Activated naive CD8-positive, alpha-beta T cell treated with anti-CD3 and anti-CD28 coated beads, Interleukin-2, amount 10 ng/mL, durations not matched to agents 7 days and 5 days (primary cell): ENCODE measurements around the gene KMT2B. TPM values are rescaled to one million over a fixed set of nuclear protein-coding genes. Genes with fewer than 3 reads are reported as not detected.
A peak's percentile ranks its signal among the peaks of the same experiment; 100 is the strongest.
"Not testable (repeated sequence)": the region's sequence is repeated elsewhere in the genome, so short reads cannot be mapped to it uniquely, and the experiment has no call there.

ENCODE experiments used
- ATAC-seq: fragments of 150-1000 bp; cut with Tn5 transposase; one replicate; pipeline ENCODE4 v1.10.0; 2021; ENCODE audit warnings: low read depth, moderate library complexity
- POLR2A ChIA-PET: fragments of 350-600 bp; sonication (Branson Sonifier 250); formaldehyde crosslinking; loops from one replicate; lab custom pipeline; 2021; ENCODE audit warnings: antibody characterized with exemption; lab: Charles Lee
- DNase-seq: peaks from one replicate; pipeline ENCODE4 v3.0.0; 2021
- H3K27ac Mint-ChIP-seq: one replicate; pipeline ENCODE4 v1.8.0; 2022; ENCODE audit warnings: mild to moderate bottlenecking, mixed read lengths
- H3K27me3 Mint-ChIP-seq: one replicate; pipeline ENCODE4 v1.8.0; 2022; ENCODE audit warnings: mild to moderate bottlenecking, moderate library complexity, mixed read lengths
- H3K36me3 Mint-ChIP-seq: one replicate; pipeline ENCODE4 v1.8.0; 2021; ENCODE audit warnings: mild to moderate bottlenecking, mixed read lengths
- H3K4me1 Mint-ChIP-seq: one replicate; pipeline ENCODE4 v1.8.0; 2021; ENCODE audit warnings: mixed read lengths
- H3K4me3 Mint-ChIP-seq: one replicate; pipeline ENCODE4 v1.8.0; 2022; ENCODE audit warnings: mild to moderate bottlenecking, moderate library complexity, mixed read lengths
- H3K9me3 Mint-ChIP-seq: one replicate; pipeline ENCODE4 v1.8.0; 2021; ENCODE audit warnings: mixed read lengths
- total RNA-seq, 2 experiments: library from RNA; stranded (reverse); gene quantifications; one replicate each; pipeline ENCODE4 v1.2.3, GENCODE V29; 2021

Gene KMT2B
- total RNA-seq, 2 experiments from 2014 or later = 74.6 to 75.9 TPM

- H3K27me3 Mint-ChIP-seq = no peaks in the 10 kb centered on the region
- no peak overlapping the region for H3K4me3 Mint-ChIP-seq
- POLR2A ChIA-PET = no interaction called here
- DNase-seq (no peak), ATAC-seq (no peak)
- H3K4me1 Mint-ChIP-seq = peaks cover 12% of the 10 kb centered on the region
- H3K36me3 Mint-ChIP-seq = peaks cover 17% of the 10 kb centered on the region
- H3K9me3 Mint-ChIP-seq = no peaks in the 10 kb centered on the region
- H3K27ac Mint-ChIP-seq = no peak overlapping the region
These were observed 5.1 kb downstream of the KMT2B start for GRCh38 chr19:35722897-35723296.

GRCh38 chr19:35723671-35724070 is 5.9 kb downstream of the KMT2B start:
- no peak overlapping the region for H3K4me3 Mint-ChIP-seq
- no peak for DNase-seq
- ATAC-seq = no peak
- peaks cover 22% of the 10 kb centered on the region for H3K36me3 Mint-ChIP-seq
- no peaks in the 10 kb centered on the region for H3K27me3 Mint-ChIP-seq
- H3K27ac Mint-ChIP-seq = no peak overlapping the region
- H3K9me3 Mint-ChIP-seq = no peaks in the 10 kb centered on the region
- peaks cover 12% of the 10 kb centered on the region for H3K4me1 Mint-ChIP-seq
- POLR2A ChIA-PET = interaction anchor here (0.6 kb wide), 1 partner anchor 177 kb away, joined by 3 read pairs; no protein-coding TSS in a partner anchor

- DNase-seq, H3K4me3 Mint-ChIP-seq, H3K27me3 Mint-ChIP-seq, H3K27ac Mint-ChIP-seq, H3K4me1 Mint-ChIP-seq, H3K9me3 Mint-ChIP-seq, ATAC-seq: not testable (repeated sequence)
- H3K36me3 Mint-ChIP-seq = peaks cover 22% of the 10 kb centered on the region
- POLR2A ChIA-PET = interaction anchor here (0.6 kb wide), 1 partner anchor 177 kb away, joined by 3 read pairs; no protein-coding TSS in a partner anchor
These were observed 6.3 kb downstream of the KMT2B start for GRCh38 chr19:35724132-35724531.

- peaks cover 22% of the 10 kb centered on the region for H3K36me3 Mint-ChIP-seq
- H3K27me3 Mint-ChIP-seq = no peaks in the 10 kb centered on the region
- H3K27ac Mint-ChIP-seq = no peak overlapping the region
- DNase-seq (no peak), ATAC-seq (no peak)
- peaks cover 3% of the 10 kb centered on the region for H3K4me1 Mint-ChIP-seq
- POLR2A ChIA-PET = no interaction called here
- H3K9me3 Mint-ChIP-seq = no peaks in the 10 kb centered on the region
- H3K4me3 Mint-ChIP-seq = no peak overlapping the region
These were observed 6.8 kb downstream of the KMT2B start for GRCh38 chr19:35724560-35724959.

GRCh38 chr19:35725216-35725861 is 7.5 kb downstream of the KMT2B start:
- no peak overlapping the region for H3K27ac Mint-ChIP-seq
- no peaks in the 10 kb centered on the region for H3K4me1 Mint-ChIP-seq
- no peak for ATAC-seq
- no peaks in the 10 kb centered on the region for H3K27me3 Mint-ChIP-seq
- no peak for DNase-seq
- no peak overlapping the region for H3K4me3 Mint-ChIP-seq
- H3K36me3 Mint-ChIP-seq = peaks cover 25% of the 10 kb centered on the region
- POLR2A ChIA-PET = no interaction called here
- no peaks in the 10 kb centered on the region for H3K9me3 Mint-ChIP-seq

- H3K4me1 Mint-ChIP-seq = no peaks in the 10 kb centered on the region
- H3K27me3 Mint-ChIP-seq = no peaks in the 10 kb centered on the region
- peaks cover 23% of the 10 kb centered on the region for H3K36me3 Mint-ChIP-seq
- no peak overlapping the region for H3K4me3 Mint-ChIP-seq
- POLR2A ChIA-PET = interaction anchor here (0.7 to 1.6 kb wide), 3 partner anchors 9 to 21 kb away, joined by 3 to 8 read pairs (median 4); partner anchors contain the start of gene LIN37
- ATAC-seq (no peak), DNase-seq (no peak)
- H3K27ac Mint-ChIP-seq = no peak overlapping the region
- H3K9me3 Mint-ChIP-seq = no peaks in the 10 kb centered on the region
These were observed 9.5 kb downstream of the KMT2B start for GRCh38 chr19:35727053-35727955.

- DNase-seq (no peak), ATAC-seq (no peak)
- H3K9me3 Mint-ChIP-seq = no peaks in the 10 kb centered on the region
- no peaks in the 10 kb centered on the region for H3K4me1 Mint-ChIP-seq
- H3K4me3 Mint-ChIP-seq = no peak overlapping the region
- peaks cover 22% of the 10 kb centered on the region for H3K36me3 Mint-ChIP-seq
- no peak overlapping the region for H3K27ac Mint-ChIP-seq
- H3K27me3 Mint-ChIP-seq = no peaks in the 10 kb centered on the region
- POLR2A ChIA-PET = interaction anchor here (0.9 to 1.5 kb wide), 3 partner anchors 10 to 12 kb away, joined by 3 to 4 read pairs (median 3); no protein-coding TSS in a partner anchor
These were observed 10.3 kb downstream of the KMT2B start for GRCh38 chr19:35727956-35728706.

GRCh38 chr19:35729021-35729420 is 11.2 kb downstream of the KMT2B start:
- POLR2A ChIA-PET = interaction anchor here (0.9 to 1.5 kb wide), 2 partner anchors 11 kb away, joined by 3 to 4 read pairs; no protein-coding TSS in a partner anchor
- Mint-ChIP-seq H3K9me3 (no peaks in the 10 kb centered on the region), H3K4me3 (no peak overlapping the region), H3K27ac (no peak overlapping the region), H3K4me1 (no peaks in the 10 kb centered on the region), H3K27me3 (no peaks in the 10 kb centered on the region), H3K36me3 (peaks cover 20% of the 10 kb centered on the region)
- no peak for DNase-seq
- no peak for ATAC-seq

- H3K27me3 Mint-ChIP-seq = no peaks in the 10 kb centered on the region
- H3K27ac Mint-ChIP-seq = no peak overlapping the region
- POLR2A ChIA-PET = interaction anchor here (1.5 kb wide), 1 partner anchor 11 kb away, joined by 4 read pairs; no protein-coding TSS in a partner anchor
These were observed 12.0 kb downstream of the KMT2B start for GRCh38 chr19:35729763-35730162.

GRCh38 chr19:35730326-35730725 is 12.5 kb downstream of the KMT2B start:
- no peak overlapping the region for H3K27ac Mint-ChIP-seq
- POLR2A ChIA-PET = interaction anchor here (2.0 kb wide), 1 partner anchor 10 kb away, joined by 6 read pairs; no protein-coding TSS in a partner anchor
- H3K27me3 Mint-ChIP-seq = no peaks in the 10 kb centered on the region
- H3K4me1 Mint-ChIP-seq = no peaks in the 10 kb centered on the region
- ATAC-seq (no peak), DNase-seq (no peak)
- no peak overlapping the region for H3K4me3 Mint-ChIP-seq
- H3K9me3 Mint-ChIP-seq = no peaks in the 10 kb centered on the region
- H3K36me3 Mint-ChIP-seq = peaks cover 18% of the 10 kb centered on the region

More at GRCh38 chr19:35729763-35730162, 12.0 kb downstream of the KMT2B start:
- no peak overlapping the region for H3K4me3 Mint-ChIP-seq
- ATAC-seq (no peak), DNase-seq (no peak)
- no peaks in the 10 kb centered on the region for H3K9me3 Mint-ChIP-seq
- no peaks in the 10 kb centered on the region for H3K4me1 Mint-ChIP-seq
- peaks cover 18% of the 10 kb centered on the region for H3K36me3 Mint-ChIP-seq

GRCh38 chr19:35731353-35731752 is 13.6 kb downstream of the KMT2B start:
- no peak overlapping the region for H3K4me3 Mint-ChIP-seq
- no peaks in the 10 kb centered on the region for H3K27me3 Mint-ChIP-seq
- H3K4me1 Mint-ChIP-seq = peaks cover 3% of the 10 kb centered on the region
- H3K27ac Mint-ChIP-seq = peak overlapping the region; percentile 46
- POLR2A ChIA-PET = interaction anchor here (2.0 kb wide), 1 partner anchor 9 kb away, joined by 6 read pairs; no protein-coding TSS in a partner anchor
- no peaks in the 10 kb centered on the region for H3K9me3 Mint-ChIP-seq
- DNase-seq = no peak
- ATAC-seq = no peak
- peaks cover 15% of the 10 kb centered on the region for H3K36me3 Mint-ChIP-seq

- DNase-seq = no peak
- Mint-ChIP-seq H3K27me3 (no peaks in the 10 kb centered on the region), H3K27ac (no peak overlapping the region), H3K36me3 (peaks cover 16% of the 10 kb centered on the region), H3K9me3 (no peaks in the 10 kb centered on the region), H3K4me3 (no peak overlapping the region), H3K4me1 (peaks cover 5% of the 10 kb centered on the region)
- ATAC-seq = no peak
- POLR2A ChIA-PET = interaction anchor here (0.6 to 2.0 kb wide), 3 partner anchors 9 to 160 kb away, joined by 5 to 6 read pairs (median 5); no protein-coding TSS in a partner anchor
These were observed 14.1 kb downstream of the KMT2B start for GRCh38 chr19:35731779-35732405.
